ENCODE results near the gene COL12A1. TPM values are rescaled to one million over a fixed set of nuclear protein-coding genes. Genes with fewer than 3 reads are reported as not detected.

Gene COL12A1
- total RNA-seq (not detected), polyA plus RNA-seq (not detected)

DNA sequence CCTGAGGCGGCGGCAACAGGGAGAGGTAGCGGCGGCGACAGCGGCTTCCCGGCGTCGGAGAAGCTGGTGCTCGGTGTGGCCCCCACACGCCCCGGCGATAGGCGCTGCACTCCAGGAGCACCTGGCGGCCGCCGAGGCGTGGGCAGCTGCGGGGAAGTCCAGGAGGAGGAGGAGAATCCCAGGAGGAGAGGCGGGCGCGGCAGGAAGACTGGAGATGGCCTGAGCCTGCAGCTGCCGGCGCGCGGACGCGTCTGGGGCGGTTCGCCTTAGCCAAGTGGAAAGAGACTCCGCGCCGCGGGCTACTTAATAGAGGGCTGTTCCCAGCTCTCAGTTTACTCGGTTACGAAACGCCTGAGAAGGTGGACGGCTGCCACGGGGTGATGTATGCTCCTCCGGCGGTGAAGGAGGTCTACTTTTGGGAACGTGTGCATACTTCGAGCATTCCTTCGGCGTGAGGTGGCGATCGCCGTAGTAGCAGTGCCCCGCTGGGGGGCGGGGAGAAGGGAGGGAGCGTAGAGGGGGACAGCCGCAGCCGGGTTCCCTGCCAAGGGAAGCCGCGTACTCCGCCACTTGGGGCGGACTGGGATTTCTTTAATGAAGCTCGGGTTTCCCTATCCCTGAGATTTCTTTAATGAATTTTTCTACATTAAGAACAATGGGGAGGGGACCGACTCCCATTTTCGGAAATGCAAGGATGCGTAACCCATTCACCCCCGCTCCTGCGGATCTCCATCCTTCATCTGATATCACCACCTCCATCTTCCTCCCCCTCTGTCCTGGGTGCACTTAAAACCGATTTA is at the start of gene COL12A1:
TSS of gene COL12A1 (minus strand) at position 278 of the 800 bp plus-strand sequence. CDS start 3,261 bp downstream, outside the sequence.
- Histone ChIP-seq H3K4me3 (ENCODE audit: low read length) (peak within 1 kb of the TSS; percentile 32), H3K36me3 (ENCODE audit: insufficient read depth, low read length) (no peaks in the 10 kb centered on the region), H3K27ac (ENCODE audit: low read depth, low read length) (no peak within 1 kb of the TSS), H3K27me3 (ENCODE audit: insufficient read depth, low read length, poor library complexity, severe bottlenecking) (peaks cover 54% of the 10 kb centered on the region), H3K4me1 (ENCODE audit: insufficient read depth, low read length) (peaks cover 45% of the 10 kb centered on the region), H3K9me3 (ENCODE audit: low read length) (no peaks in the 10 kb centered on the region)
- peaks cover 58 to 67% (median 58%) of the 10 kb centered on the region in 3 donors for H3K4me1 Mint-ChIP-seq
- CTCF ChIA-PET, result interaction anchor here (1.1 kb wide), 1 partner anchor 1468 kb away, joined by 7 read pairs; no protein-coding TSS in a partner anchor
- DNase-seq, result no peak
- H3K36me3 Mint-ChIP-seq, result no peaks in the 10 kb centered on the region
- peak within 1 kb of the TSS; percentile 49 to 87 (median 81) for H3K4me3 Mint-ChIP-seq
- POLR2A ChIA-PET, result interaction anchor here (0.6 kb wide), 1 partner anchor 380 kb away, joined by 5 read pairs; no protein-coding TSS in a partner anchor
- H3K9me3 Mint-ChIP-seq, result no peaks in the 10 kb centered on the region
- H3K27ac Mint-ChIP-seq, result peak within 1 kb of the TSS in 2 of 8 donors; percentile 13 to 48
- peaks cover 62 to 91% of the 10 kb centered on the region in 2 donors for H3K27me3 Mint-ChIP-seq

- DNase-seq, result no peak
- H3K27me3 ChIP-seq (ENCODE audit: insufficient read depth, low read length, poor library complexity, severe bottlenecking), result no peaks in the 10 kb centered on the region
- ChIA-PET CTCF (interaction anchor here (1.5 kb wide), 1 partner anchor 1511 kb away, joined by 3 read pairs; no protein-coding TSS in a partner anchor), POLR2A (no interaction called here)
- Mint-ChIP-seq H3K27me3 (peaks cover 0 to 12% of the 10 kb centered on the region in 2 donors), H3K27ac (no peak overlapping the region), H3K36me3 (peaks cover 0 to 18% (median 7%) of the 10 kb centered on the region in 3 donors), H3K4me1 (no peaks in the 10 kb centered on the region), H3K9me3 (no peaks in the 10 kb centered on the region), H3K4me3 (no peak overlapping the region)
- no peak overlapping the region for H3K27ac ChIP-seq (ENCODE audit: low read depth, low read length)
- H3K4me3 ChIP-seq (ENCODE audit: low read length), result no peak overlapping the region
- no peaks in the 10 kb centered on the region for H3K4me1 ChIP-seq (ENCODE audit: insufficient read depth, low read length)
- peaks cover 2% of the 10 kb centered on the region for H3K36me3 ChIP-seq (ENCODE audit: insufficient read depth, low read length)
- no peaks in the 10 kb centered on the region for H3K9me3 ChIP-seq (ENCODE audit: low read length)
These were observed 44.7 kb upstream of the COL12A1 start for GRCh38 chr6:75250552-75250951.

DNA sequence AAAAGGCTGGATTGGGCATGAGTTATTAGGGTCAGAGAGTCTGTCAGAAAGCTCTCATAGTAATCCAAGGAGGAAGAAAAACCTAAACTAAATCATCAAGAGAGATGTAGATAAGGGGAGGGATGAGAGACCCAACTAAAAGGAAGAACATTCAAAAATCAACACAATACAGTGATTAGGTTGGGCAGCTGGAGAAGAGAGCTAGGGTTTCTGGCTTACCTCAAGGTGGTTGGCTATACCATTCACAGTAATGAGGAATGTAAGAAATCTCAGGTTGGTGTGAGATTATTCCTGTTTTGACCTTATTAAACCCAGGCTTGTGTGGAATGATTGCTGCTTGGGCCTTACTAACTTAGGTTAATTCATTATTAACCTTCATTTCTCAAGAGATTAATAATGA is 44.0 kb upstream of the COL12A1 start:
- Mint-ChIP-seq H3K4me3 (no peak overlapping the region), H3K27me3 (peaks cover 0 to 18% of the 10 kb centered on the region in 2 donors), H3K4me1 (peaks cover under 1 to 1% (median under 1%) of the 10 kb centered on the region in 3 donors), H3K36me3 (peaks cover 0 to 12% (median 6%) of the 10 kb centered on the region in 3 donors), H3K9me3 (no peaks in the 10 kb centered on the region), H3K27ac (peak overlapping the region in 1 of 8 donors; percentile 23)
- no peak overlapping the region for H3K4me3 ChIP-seq (ENCODE audit: low read length)
- no peaks in the 10 kb centered on the region for H3K27me3 ChIP-seq (ENCODE audit: insufficient read depth, low read length, poor library complexity, severe bottlenecking)
- no peaks in the 10 kb centered on the region for H3K9me3 ChIP-seq (ENCODE audit: low read length)
- POLR2A ChIA-PET, result no interaction called here
- CTCF ChIA-PET, result no interaction called here
- no peaks in the 10 kb centered on the region for H3K4me1 ChIP-seq (ENCODE audit: insufficient read depth, low read length)
- no peaks in the 10 kb centered on the region for H3K36me3 ChIP-seq (ENCODE audit: insufficient read depth, low read length)
- no peak for DNase-seq
- no peak overlapping the region for H3K27ac ChIP-seq (ENCODE audit: low read depth, low read length)

DNA sequence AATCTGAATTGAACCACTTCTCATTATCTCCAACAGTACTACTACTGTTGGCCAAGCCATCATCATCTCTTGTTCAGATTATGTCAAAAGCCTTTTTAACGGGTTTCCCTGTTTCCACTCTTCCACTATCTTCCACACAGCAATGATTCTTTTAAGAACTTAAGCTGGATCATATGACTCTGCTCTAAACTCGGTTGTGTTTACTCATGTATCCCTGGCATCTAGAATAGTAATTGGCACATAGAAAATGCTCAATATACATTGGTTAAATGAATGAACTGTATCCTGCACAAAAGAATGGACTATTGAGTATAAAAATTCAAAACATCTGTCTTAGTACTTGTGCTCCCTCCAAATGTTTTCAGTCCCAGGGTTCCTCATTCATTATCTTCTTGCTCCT is 40.5 kb upstream of the COL12A1 start:
- Histone ChIP-seq H3K4me3 (ENCODE audit: low read length) (no peak overlapping the region), H3K36me3 (ENCODE audit: insufficient read depth, low read length) (no peaks in the 10 kb centered on the region), H3K4me1 (ENCODE audit: insufficient read depth, low read length) (peaks cover 5% of the 10 kb centered on the region), H3K27me3 (ENCODE audit: insufficient read depth, low read length, poor library complexity, severe bottlenecking) (no peaks in the 10 kb centered on the region), H3K9me3 (ENCODE audit: low read length) (no peaks in the 10 kb centered on the region), H3K27ac (ENCODE audit: low read depth, low read length) (no peak overlapping the region)
- peaks cover 2 to 10% (median 7%) of the 10 kb centered on the region in 3 donors for H3K36me3 Mint-ChIP-seq
- H3K9me3 Mint-ChIP-seq, result no peaks in the 10 kb centered on the region
- H3K27ac Mint-ChIP-seq, result no peak overlapping the region
- H3K4me3 Mint-ChIP-seq, result peak overlapping the region in 1 of 7 donors; percentile 69
- peaks cover 4 to 20% of the 10 kb centered on the region in 2 donors for H3K27me3 Mint-ChIP-seq
- ChIA-PET CTCF (no interaction called here), POLR2A (no interaction called here)
- peaks cover 20 to 26% (median 25%) of the 10 kb centered on the region in 3 donors for H3K4me1 Mint-ChIP-seq
- no peak for DNase-seq

DNA sequence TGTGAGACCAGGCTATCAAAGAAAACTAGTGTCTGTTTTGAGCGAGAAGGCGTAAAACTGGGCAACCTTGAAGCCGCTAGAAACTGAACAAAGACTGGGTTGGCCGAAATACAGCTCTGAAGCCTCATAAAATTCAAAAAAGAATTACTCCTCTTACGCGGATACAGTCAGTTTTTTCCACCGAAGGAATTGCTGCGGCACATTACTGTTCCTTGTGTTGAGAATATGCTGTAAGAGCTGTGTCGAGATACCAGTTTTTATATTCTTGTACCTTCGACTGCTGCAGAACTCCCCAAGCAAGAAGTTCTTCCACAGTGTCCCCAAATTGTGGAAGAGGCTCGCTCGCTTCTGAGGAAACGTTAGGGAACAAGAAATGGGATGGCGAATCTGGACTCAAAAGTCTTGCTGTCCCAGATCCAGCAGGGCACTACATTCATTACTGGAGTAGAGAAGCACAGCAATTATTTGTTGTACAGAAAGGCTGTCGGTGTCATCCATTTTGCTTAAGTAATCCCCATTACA is 38.3 kb upstream of the COL12A1 start:
- Histone ChIP-seq H3K4me3 (ENCODE audit: low read length) (peak overlapping the region; percentile 83), H3K36me3 (ENCODE audit: insufficient read depth, low read length) (no peaks in the 10 kb centered on the region), H3K27me3 (ENCODE audit: insufficient read depth, low read length, poor library complexity, severe bottlenecking) (no peaks in the 10 kb centered on the region), H3K4me1 (ENCODE audit: insufficient read depth, low read length) (peaks cover 5% of the 10 kb centered on the region), H3K27ac (ENCODE audit: low read depth, low read length) (peak overlapping the region; percentile 84), H3K9me3 (ENCODE audit: low read length) (no peaks in the 10 kb centered on the region)
- Mint-ChIP-seq H3K4me3 (peak overlapping the region; percentile 97 to 99 (median 98)), H3K27me3 (peaks cover 4 to 20% of the 10 kb centered on the region in 2 donors), H3K4me1 (peaks cover 27 to 45% (median 34%) of the 10 kb centered on the region in 3 donors), H3K27ac (peak overlapping the region; percentile 95 to 100 (median 99)), H3K36me3 (peaks cover 5 to 29% (median 7%) of the 10 kb centered on the region in 3 donors), H3K9me3 (no peaks in the 10 kb centered on the region)
- ChIA-PET CTCF (interaction anchor here (1.1 to 2.9 kb wide), 4 partner anchors 9 to 42 kb away, joined by 3 to 12 read pairs (median 7); partner anchors contain the start of gene TMEM30A), POLR2A (interaction anchor here (1.0 to 2.1 kb wide), 4 partner anchors 41 to 1782 kb away, joined by 3 to 10 read pairs (median 6); partner anchors contain the start of genes MTO1, SENP6 and TMEM30A)
- DNase-seq, result no peak

DNA sequence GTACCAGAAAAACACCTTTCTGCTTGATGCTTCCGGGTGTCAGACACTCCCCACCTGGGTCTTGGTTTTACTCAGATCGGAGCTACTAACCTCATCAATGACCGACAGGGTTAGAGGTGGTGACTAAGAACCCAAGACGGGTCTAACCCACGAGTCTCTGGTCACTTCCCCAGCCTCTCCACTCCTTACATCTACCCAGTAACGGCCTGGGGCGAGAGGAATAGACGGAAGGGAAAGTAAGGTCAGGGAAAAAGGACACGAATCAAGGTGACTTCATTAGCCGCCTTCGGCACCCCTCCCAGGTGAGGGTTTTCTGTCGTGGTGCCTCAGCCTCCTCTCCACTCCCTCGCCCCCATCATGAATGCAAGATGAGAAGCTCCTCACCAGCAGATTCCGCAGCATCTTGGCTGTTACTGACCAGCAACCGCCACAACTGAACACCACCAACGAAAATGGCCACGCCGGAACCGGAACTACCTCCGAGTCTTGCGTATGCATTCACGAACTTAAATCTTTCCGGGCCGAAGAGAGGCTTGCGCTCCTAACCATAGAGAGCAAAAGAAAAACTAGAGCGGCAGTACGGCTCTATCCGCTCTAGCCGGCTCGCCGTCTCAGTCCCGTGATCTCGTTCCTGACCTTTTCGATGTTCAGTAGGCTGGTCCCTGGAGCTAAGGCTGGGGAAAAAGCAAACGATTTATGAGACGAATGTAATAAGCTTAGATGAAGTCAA is 37.6 kb upstream of the COL12A1 start, which contains the start of gene COX7A2:
TSS of gene COX7A2 (minus strand) at position 469 of the 730 bp plus-strand sequence. CDS start at position 402, 67 bp downstream.
- H3K4me3 Mint-ChIP-seq, result peak within 1 kb of the TSS; percentile 97 to 99 (median 98)
- ChIA-PET POLR2A (interaction anchor here (0.7 to 2.1 kb wide), 8 partner anchors 27 to 1781 kb away, joined by 3 to 10 read pairs (median 3); partner anchors contain the start of genes MTO1, SENP6 and TMEM30A), CTCF (interaction anchor here (1.1 to 2.9 kb wide), 4 partner anchors 8 to 42 kb away, joined by 3 to 12 read pairs (median 7); partner anchors contain the start of gene TMEM30A)
- Histone ChIP-seq H3K4me3 (ENCODE audit: low read length) (peak within 1 kb of the TSS; percentile 83), H3K9me3 (ENCODE audit: low read length) (no peaks in the 10 kb centered on the region), H3K27me3 (ENCODE audit: insufficient read depth, low read length, poor library complexity, severe bottlenecking) (no peaks in the 10 kb centered on the region), H3K27ac (ENCODE audit: low read depth, low read length) (peak within 1 kb of the TSS; percentile 84), H3K4me1 (ENCODE audit: insufficient read depth, low read length) (peaks cover 5% of the 10 kb centered on the region), H3K36me3 (ENCODE audit: insufficient read depth, low read length) (no peaks in the 10 kb centered on the region)
- H3K36me3 Mint-ChIP-seq, result peaks cover 5 to 34% (median 7%) of the 10 kb centered on the region in 3 donors
- peak; percentile 73 to 90 (median 84) for DNase-seq
- H3K9me3 Mint-ChIP-seq, result no peaks in the 10 kb centered on the region
- peak within 1 kb of the TSS; percentile 95 to 100 (median 99) for H3K27ac Mint-ChIP-seq
- H3K4me1 Mint-ChIP-seq, result peaks cover 27 to 47% (median 34%) of the 10 kb centered on the region in 3 donors
- peaks cover 4 to 20% of the 10 kb centered on the region in 2 donors for H3K27me3 Mint-ChIP-seq

- Mint-ChIP-seq H3K27me3 (no peaks in the 10 kb centered on the region), H3K4me1 (peaks cover 9 to 23% (median 11%) of the 10 kb centered on the region in 3 donors), H3K9me3 (no peaks in the 10 kb centered on the region), H3K27ac (peak overlapping the region in 3 of 8 donors; percentile 7 to 42 (median 37)), H3K4me3 (no peak overlapping the region), H3K36me3 (peaks cover 0 to 56% (median 4%) of the 10 kb centered on the region in 3 donors)
- Histone ChIP-seq H3K36me3 (ENCODE audit: insufficient read depth, low read length) (peaks cover 4% of the 10 kb centered on the region), H3K27ac (ENCODE audit: low read depth, low read length) (no peak overlapping the region), H3K4me3 (ENCODE audit: low read length) (no peak overlapping the region), H3K27me3 (ENCODE audit: insufficient read depth, low read length, poor library complexity, severe bottlenecking) (no peaks in the 10 kb centered on the region), H3K4me1 (ENCODE audit: insufficient read depth, low read length) (no peaks in the 10 kb centered on the region), H3K9me3 (ENCODE audit: low read length) (no peaks in the 10 kb centered on the region)
- no peak for DNase-seq
- ChIA-PET CTCF (no interaction called here), POLR2A (no interaction called here)
These were observed 30.8 kb upstream of the COL12A1 start for GRCh38 chr6:75236630-75237029.
